ENCODE results near the gene AHRR. TPM values are rescaled to one million over a fixed set of nuclear protein-coding genes. Genes with fewer than 3 reads are reported as not detected.

The AHRR gene
- total RNA-seq, 1 experiment from 2014 or later = 51.8 TPM

GRCh38 chr5:346229-346935 lies 24.9 kb downstream of the AHRR start:
- DNase-seq (ENCODE audit: low read depth) = no peak

DNA sequence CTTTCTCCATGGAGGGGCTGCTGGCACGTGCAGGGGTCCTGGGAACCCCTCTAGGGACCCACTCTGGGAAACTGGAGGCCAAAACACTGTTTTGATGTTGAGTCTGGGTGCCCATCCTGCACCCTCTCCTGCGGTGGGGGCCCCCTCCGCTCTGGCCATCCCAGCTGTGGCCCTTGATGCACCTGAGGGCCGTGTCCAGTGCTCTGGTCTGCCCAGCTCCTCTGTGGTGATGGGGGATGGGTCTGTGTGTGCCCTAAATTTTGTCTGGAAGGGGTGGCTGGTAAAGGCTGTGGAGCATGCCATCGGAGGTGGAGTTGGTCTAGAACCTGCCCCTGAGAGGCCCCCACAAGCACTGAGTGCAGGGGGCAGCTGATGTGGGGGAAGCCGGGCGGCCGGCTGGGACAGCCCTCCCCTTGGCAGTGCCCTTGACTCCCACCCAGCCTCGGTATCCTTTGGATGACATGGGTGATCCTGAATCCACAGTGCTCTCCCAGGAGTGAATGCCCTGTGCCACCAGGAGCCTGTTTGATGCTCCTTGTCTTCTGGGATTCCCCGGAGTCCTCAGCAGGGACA lies 26.3 kb downstream of the AHRR start:
- no peak for DNase-seq (ENCODE audit: low read depth)

DNA sequence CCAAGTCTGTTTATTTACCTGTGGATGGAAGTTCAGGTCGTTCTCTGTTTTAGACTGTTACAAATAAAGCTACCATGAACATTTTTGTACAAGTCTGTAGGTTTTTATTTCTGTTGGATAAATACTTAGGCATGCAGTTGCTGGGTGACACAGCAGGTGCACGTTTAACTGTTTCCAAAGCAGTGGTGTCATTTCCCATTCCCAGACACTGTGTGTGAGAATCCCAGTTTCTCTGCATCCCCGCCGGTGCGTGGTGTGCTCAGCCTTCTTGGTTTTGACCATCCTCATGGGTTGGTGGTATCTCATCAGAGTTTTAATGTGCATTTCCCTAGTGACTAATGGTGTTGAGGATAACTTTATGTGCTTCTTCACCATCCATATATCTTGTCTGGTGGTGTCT lies 27.2 kb downstream of the AHRR start:
- no peak for DNase-seq (ENCODE audit: low read depth)

DNA sequence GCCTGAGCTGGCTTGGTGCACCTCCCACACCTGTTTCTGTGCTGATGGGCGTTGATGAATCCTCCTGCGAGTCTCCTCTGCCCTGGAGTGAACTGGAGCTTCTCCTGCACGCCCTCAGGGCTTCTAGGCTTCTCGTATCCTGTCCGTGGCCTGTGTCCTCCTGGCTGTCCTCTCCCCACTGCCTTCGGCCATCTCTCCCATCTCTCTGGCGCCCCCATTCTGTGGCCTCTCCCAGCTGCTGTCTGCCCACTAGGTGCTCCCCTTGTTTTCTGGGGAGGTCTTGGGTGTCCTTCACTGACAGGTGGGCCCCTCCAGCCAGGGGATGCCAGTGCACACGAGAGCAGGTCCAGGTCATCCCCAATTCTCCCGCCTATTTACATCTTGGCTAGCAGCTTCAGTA lies 28.8 kb downstream of the AHRR start:
- DNase-seq (ENCODE audit: low read depth) = no peak

DNA sequence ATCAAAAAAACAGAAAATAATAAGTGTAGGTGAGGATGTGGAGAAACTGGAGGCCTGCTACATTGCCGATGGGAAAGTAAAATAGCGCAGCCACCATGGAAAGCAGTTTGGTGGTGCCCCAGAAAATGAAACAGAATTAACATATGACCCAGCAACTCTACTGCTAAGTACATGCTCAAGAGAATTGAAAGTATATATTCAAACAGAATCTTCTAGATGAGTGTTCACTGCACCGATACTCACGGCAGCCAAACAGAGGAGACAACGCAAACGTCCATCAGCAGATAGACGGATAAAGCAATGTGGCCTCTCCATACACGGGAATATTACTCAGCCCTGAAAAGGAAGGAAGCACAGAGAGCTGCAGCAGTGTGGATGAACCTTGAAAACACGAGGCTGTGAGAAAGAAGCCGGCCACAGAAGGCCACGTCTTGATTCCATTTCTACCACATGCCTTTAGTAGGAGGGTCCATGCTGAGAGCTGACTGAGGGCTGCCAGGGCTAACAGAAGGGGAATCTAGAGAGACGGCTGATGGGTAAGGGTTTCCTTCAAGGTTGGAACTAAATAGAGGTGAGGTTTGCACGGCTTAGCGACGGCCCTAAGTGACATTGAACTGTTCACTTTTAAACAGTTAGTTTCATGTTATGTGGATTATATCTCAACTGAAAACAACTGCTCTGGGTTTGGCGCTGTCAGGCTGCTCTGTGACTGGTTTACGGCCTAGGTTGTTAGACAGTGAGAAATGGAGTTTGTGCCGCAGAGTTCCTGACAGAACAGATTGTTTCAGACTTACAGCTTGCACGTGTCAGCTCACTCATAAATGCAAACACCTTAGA lies 29.8 kb downstream of the AHRR start:
- DNase-seq (ENCODE audit: low read depth) = no peak

DNA sequence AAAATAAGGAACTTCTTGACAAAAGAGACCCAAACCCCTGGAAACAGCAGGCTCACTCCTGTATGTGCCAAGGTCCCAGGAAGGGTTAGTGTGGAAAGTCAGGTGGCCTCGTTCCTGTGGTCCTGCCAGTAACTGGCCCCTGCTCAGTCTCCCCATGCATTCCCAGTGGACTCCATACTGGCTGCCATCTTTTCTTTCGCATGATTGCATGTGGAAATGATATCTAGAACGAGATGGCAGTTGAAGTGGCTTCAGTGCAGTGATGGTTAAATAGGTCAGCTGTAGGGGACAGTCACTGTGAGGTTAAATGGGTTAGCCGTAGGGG lies 30.4 kb downstream of the AHRR start:
- no peak for DNase-seq (ENCODE audit: low read depth)

DNA sequence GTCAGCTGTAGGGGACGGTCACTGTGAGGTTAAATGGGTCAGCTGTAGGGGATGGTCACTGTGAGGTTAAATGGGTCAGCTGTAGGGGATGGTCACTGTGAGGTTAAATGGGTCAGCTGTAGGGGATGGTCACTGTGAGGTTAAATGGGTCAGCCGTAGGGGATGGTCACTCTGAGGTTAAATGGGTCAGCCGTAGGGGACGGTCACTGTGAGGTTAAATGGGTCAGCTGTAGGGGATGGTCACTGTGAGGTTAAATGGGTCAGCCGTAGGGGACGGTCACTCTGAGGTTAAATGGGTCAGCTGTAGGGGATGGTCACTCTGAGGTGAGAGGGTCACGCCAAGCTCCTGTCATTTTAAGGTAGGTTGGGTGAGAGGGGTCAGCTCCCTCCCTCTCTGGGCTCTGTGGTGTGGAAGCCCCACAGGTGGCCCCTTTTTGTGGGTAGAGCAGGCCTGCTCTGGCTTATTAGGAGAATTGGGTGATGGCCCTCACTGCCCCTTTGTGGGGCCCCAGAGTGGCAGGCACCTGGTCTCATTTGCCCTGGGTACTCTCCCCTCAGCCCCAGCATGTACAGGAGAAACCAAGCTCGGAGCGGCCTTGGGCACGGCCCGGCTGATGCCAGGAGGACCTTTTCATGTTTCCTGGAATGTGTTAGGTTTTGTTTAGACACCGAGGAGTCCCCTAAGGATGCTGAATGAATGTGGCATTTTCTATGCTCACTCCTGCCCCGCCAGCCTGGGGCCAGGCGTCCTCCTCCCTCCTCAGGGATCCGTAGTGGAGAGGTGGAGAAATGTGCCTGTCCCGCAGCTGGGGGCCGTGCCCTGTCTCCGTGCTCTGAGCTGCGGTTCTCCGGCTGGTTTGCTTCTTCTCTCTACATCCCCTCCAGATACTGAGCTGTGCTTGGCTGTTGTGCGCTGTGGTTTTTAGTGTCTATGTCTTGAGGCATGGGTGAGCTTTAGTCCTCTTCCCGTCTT lies 31.4 kb downstream of the AHRR start:
- no peak for DNase-seq (ENCODE audit: low read depth)

- no peak for DNase-seq (ENCODE audit: low read depth)
Observed at GRCh38 chr5:353612-354580, 32.4 kb downstream of the AHRR start.

DNA sequence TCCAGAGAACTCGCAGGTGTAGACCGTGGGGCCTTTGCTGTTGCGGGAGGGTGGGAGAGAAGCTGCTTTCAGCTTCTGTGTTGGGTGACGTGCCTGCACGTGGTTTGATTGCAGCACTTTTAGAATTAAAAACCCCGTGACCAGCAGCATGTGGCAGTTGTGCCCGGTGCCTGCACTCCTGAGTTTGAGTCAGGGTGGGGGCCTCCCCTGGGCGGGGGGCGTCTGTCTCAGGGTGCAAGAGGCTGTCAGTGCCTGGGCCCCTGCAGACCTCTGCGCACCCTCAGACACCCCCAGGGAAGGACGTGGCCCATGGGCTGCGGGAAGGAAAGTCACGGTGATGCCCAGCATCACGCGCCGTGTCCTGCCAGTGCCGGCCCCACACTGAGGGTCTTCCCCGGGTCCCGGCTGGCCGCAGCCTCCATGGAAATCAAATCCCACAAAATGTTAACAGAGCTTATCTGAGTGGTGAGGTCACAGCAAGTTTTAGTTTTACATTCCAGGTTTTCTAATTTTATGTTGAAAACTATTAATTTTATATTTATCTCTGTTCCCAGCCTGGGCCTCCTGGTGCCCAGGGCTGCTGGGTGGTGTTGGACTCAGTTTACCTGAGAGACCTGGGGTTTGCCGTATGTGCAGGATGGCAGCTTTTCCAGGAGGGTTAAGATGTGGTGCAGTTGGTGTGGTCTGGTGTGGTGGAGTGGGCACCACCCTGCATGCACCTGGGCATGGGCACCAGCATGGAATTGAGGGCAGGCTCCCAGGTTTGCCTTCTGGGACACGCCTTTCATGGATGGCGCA lies 33.3 kb downstream of the AHRR start:
- DNase-seq (ENCODE audit: low read depth) = no peak

DNA sequence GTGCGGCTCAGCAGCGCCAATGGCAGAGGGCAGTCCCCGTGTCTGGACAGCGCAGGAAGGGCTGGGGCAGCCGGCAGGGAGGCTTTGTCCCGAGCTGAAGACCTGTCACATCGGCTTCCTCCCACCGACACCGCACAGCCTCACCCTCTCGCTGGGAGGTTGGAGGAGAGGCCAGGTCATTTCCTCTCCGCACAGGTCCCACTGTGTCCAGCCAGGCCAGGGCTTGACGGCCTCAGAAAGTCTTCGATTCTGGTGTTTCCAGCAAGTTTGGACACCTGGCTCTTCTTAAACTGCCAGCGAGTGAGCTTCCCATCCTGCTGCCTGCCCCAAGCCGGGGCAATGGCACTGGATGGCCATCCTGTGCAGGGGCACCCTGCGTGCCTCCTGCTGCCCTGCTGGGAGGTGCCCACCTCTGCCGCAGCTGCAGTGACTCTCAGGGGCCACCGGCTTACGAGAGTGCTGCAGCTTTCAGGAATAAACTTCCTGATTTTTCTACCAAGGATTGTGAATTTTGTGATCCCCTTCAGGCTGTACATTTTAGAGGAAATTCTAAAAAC lies 33.9 kb downstream of the AHRR start:
- no peak for DNase-seq (ENCODE audit: low read depth)

GRCh38 chr5:355958-356357 lies 34.4 kb downstream of the AHRR start:
- no peak for DNase-seq (ENCODE audit: low read depth)

GRCh38 chr5:359301-359897 lies 37.9 kb downstream of the AHRR start:
- no peak for DNase-seq (ENCODE audit: low read depth)

DNA sequence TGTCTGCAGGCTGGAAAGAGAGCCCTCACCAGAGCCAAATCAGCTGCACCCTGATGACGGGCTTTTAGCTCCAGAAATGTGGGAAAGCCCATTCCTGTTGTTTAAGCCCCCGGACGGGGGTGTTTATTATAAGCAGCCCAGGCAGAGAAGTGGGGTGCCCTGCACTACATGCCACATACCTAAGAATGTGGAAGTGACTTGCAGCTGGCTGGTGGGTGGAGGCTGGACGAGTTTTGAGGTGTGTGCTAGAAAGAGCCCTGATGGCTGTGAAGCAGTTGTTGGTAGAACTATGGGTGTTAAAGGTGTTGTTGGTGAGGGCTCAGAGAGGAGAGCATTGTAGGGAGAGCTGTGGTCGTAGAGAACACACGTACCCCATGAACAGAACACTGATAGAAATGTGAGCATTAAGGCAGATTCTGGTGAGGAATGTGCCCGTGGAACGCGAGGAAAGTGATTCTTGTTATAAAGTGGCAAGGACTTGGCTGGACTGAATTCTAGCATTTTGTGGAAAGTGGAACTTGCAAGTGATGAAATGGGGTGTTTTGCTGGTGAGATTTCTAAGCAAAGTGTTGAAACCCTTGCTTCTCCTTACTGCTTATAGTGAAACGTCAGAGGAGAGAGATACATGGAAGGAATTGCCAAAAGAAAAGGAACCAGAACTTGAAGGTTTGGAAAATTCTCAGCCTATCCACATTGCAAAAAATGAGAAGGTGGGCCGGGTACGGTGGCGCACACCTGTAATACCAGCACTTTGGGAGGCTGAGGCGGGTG lies 38.9 kb downstream of the AHRR start:
- no peak for DNase-seq (ENCODE audit: low read depth)

GRCh38 chr5:362189-362588 lies 40.7 kb downstream of the AHRR start:
- DNase-seq (ENCODE audit: low read depth) = no peak

DNA sequence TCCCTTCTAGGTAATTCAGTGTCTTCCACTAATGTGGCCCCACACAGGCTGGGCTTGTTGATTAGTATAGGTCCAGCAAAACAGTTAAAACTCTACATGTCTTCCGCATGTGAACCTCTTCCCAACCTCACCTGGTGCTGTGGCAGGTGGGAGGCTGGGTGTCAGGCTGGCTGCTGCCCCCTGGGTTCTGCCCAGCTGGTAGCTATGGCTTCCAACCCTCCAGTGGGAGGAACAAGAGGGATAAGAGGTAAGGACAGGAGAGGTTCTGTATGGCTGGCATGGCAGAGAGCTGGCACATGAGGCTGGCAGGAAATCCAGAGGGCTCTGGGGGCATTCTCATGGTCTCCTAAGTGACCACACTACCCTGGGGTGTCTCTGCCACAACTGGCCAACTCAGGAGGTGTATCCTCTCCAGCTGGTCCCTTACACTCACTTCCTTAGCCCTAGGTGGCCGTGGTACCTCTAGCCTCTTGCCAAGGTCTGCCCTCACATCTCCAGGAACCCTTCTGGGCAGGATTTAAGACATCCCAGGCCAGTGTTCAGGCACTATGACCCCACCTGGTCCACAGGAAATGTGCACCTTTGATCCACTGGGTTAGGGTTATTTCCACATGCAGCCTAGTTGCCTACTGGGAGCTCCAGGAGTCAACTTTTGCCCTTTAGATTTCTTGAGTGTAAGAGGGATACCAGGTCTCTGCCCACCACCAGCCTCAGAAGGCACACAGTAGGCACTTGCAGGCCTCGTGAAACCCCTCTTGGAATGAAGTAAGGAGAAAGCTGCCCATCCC lies 41.7 kb downstream of the AHRR start:
- no peak for DNase-seq (ENCODE audit: low read depth)

GRCh38 chr5:364497-364896 lies 43.0 kb downstream of the AHRR start:
- no peak for DNase-seq (ENCODE audit: low read depth)

GRCh38 chr5:366541-367357 lies 45.2 kb downstream of the AHRR start:
- DNase-seq (ENCODE audit: low read depth) = no peak
